HG02759 (cell line): ENCODE measurements around the gene TIMM21.

Experiments
- ATAC-seq: cut with Tn5 transposase; IDR thresholded peaks from one replicate; pipeline ENCODE4 v1.9.1; 2021; ENCODE audit warnings: mild to moderate bottlenecking, moderate library complexity; ENCODE audit not compliant: unreplicated experiment

TIMM21 gene

DNA sequence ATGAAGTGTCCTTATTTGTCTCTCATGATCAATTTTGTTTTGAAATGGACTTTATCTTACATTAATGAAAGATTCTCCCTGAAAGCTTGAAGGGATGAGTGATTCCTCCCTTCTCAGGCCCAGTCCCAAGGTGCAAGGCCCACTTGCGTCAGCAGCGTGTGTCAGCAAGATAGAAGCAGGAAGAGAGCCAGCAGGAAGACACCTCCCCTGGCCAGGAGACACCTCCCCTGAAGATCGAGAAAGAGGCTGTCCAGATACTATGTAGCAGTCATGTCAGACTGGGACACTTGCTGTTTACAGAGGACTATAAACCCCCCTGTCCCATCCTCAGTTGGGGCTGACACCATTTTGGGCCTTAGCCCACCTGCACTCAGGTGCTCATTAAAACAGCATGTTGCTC lies 38.3 kb downstream of the TIMM21 start:
- no peak for ATAC-seq

DNA sequence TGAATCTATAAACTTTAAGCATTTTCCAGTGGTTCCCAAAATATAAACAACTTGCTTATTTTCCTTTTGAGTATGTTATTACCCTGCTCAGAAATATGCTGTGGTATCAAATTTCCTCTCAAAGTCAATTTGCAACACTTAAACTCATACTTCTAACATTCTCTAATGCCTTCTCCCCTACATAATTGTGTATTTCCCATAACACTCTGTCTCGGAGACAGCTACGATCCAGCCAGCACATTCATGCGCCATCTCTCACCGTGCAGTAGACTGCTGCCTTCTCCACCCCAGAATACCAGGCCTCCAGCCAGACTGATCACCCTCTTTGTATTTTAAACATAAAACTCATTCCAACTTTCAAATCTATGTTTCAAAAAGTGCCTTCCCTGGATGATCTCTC lies 41.8 kb downstream of the TIMM21 start:
- ATAC-seq, result no peak

DNA sequence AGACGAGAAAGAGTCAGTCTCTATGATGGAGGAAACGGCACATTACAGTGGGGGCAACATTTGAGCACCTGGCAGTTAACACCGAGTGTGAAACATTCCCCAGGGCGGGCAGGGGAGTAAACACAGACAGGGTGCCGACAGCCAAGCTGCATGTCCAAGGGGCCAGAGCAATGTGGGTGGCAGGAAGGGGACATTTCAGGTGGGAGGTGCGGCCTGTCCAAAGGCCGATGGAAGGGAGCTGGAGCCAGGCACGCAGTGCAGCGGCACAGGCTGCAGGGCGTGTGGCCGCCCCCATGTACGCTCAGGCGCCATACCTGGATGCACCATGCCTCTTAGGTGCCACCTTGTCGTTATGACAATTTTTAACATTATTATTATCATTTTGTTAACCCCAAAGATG lies 43.3 kb downstream of the TIMM21 start:
- ATAC-seq, result no peak

DNA sequence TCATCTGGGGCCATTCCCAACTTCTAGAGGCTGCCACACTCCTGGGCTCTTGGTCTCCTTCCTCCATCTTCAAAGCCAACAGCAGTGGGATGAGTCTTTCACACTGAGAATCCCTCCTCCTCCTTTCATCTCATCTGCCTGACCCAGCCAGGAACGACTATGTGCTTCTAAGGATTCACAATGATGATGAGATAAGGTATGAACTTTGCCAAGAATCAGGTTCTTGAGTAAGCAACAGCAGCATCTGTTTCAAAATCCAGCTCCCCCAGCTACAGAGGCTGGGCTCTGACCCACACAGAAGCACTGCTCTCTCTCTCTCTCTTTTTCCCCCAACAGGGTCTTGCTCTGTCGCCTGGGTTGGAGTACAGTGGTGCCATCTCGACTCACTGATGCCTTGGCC lies 46.4 kb downstream of the TIMM21 start:
- no peak for ATAC-seq

DNA sequence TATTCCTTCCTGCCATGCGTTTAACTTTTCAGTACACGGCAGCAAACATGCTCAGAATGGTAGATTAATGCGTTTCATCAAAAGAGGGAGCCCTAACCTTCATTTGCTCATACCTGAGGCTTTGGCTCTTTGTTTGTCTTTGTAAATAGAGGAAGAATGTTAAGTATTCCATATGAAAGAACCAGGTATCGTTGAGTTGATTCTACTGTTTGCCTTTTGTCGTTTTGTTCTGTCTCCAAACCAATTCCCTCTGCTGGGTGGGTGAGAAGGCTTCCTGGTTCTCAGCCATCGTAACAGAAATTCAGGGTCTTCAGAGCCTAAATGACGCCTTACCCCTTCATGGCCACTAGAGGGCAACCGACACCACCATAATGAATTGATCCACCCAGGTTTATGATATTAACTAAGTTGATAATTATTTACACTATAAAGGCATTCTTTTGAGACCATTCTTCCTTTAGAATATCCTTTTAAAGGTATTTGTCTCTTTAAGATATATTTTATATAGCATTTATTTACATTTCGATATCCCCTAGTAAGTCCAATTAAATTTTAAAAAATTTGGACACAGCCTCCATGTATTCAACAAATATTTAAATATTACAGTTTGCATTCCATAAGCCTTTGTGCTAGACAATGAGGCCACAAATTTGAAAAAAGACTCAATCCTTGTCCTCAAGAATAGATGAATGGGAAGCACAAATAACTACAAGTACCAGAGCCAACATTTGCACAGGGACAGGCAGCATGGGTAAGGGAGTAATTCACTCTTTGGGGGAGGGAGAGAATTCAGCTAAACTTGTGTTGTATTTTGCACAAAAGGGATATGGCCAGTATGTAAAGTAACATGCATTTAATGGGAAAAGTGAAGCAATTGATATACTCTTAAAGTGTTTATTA lies 48.1 kb downstream of the TIMM21 start:
- peak; percentile 88 for ATAC-seq

DNA sequence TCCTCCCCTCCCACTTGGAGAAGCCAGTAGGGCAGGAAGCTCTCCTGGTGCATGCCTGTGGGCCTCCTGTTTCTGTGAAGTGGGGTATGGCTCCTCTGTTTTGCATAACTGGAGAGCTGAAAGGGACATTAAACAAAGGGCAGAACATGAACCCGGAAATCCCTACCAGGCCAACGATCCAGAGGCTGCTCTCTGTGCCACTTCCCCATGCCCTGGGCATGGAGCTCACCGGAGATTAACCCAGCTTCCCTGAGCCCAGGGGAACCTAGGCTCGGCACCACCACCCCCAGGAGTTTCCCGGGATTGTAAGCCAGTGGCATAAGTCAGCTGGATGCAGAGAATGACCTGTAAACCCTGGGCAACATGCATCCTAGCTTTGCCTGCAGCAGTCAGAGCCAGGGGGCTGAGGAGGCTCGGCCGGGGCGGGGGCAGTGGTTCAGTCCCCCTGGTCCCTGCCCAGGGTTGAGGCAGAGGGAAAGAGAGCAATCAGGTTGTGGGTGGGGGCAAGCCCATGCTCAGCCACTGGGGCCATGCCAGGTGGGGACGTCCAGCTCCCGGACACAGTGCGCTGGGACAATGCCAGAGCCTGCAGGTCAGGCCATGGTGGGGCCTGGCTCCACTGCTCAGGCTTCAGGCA lies 49.5 kb downstream of the TIMM21 start:
- ATAC-seq, result no peak

DNA sequence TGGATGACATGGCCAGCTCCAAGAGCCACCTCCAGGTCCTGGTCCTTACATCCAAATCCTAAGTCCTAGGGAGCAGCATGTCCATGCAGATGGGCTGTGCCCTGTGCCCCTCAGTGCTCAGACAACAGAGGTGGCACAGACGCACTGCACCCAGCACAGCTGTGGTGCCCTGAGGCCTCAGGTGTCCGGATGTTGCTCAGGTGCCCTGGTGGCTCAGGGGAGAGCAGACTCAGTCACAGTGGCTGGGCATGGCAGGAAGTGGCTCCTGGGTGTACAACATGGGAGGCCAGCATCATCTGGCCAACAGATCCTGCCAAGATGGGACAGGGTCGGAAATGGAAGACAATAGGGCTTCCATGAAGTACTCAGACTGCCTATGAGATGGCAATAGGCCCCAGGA lies 50.1 kb downstream of the TIMM21 start:
- ATAC-seq, result no peak

DNA sequence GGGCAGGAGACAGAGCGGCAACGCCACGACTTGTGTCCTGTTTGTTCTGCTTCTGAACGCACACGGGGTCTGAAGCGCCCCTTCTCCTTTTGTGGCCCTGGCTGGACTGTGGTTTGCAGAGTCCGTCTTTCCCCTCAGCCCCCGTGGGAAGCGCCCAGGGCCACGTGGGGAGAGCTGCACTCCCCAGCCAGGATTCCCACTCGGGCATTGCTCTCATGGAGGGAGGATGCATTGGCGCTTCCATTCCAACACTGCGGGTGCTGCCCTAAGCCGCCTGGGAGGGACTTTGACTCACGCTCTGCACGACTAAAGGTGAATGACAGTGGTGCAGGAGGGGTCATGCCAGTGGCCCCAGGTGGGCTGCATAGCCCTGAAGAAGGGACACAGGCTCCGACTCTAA lies 52.5 kb downstream of the TIMM21 start:
- no peak for ATAC-seq

DNA sequence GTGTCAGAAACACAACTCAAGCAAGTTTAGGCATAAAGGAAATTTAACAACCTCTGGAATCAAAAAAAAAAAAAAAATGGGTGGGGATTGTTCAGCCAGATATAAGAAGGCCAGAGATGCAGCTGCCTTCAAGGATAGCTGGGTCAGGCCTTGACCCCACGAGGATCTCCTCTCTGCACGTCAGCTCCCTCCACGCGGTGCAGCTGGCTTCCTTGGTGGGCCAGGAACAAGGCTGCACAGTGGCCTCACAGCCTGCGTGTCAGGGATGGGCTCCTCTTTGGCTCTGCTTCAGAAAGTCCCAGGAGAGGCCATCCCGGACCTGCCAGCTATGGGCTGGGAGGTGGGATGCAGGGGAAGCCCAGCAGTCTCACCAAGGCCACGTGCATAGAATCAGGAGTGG lies 55.5 kb downstream of the TIMM21 start:
- ATAC-seq, result no peak

DNA sequence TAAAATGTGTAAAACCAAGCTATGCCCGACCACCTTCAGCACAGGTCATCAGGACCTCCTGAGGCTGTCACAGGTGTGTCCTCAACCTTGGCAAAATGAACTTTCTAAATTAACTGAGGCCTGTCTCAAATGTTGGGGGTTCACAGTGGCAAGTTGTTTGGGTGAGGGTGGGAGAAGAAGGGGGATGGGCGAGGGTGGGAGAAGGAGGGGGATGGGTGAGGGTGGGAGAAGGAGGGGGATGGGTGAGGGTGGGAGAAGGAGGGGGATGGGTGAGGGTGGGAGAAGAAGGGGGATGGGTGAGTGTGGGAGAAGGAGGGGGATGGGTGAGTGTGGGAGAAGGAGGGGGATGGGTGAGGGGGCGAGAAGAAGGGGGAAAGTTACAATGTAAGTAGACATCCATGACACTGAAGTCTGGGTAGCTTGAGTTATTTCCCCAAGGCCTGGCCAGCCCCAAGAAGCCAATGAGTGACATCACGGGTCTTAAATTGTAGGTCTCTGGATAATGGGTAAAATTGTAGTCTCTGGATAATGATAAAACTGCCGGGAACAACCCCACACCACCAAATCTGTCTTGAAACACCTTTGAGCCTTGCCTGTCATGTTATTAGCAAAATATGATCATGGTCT lies 56.3 kb downstream of the TIMM21 start:
- ATAC-seq, result no peak
